Measurements from ENCODE around the gene NYNRIN. TPM values are rescaled to one million over a fixed set of nuclear protein-coding genes. Genes with fewer than 3 reads are reported as not detected.

The NYNRIN gene
- total and polyA plus RNA-seq, 10 of the 15 experiments (the other 5 are each of a cell fraction or from before 2014, with no cell fraction given), result under 0.01 to 0.15 (median 0.01) TPM; not detected in 5

- TF ChIP-seq CUX1 (IDR thresholded peaks at IDR 0.05; ENCODE audit: insufficient replicate concordance, low read depth, low read length) (no peak), NRF1 (conservative IDR thresholded peaks at IDR 0.05; ENCODE audit: low read depth, low read length) (no peak), TCF7 (IDR thresholded peaks at IDR 0.05; ENCODE audit: borderline replicate concordance) (0 out of 2 replicates have a peak, but pooled peaks have one; percentile 36), PAX8 (IDR thresholded peaks at IDR 0.05) (peak; percentile 71; the same call in 1 of the 2 replicates), SMAD5 (IDR thresholded peaks at IDR 0.05; ENCODE audit: low read depth) (no peak), KAT2A (conservative IDR thresholded peaks at IDR 0.05; ENCODE audit: control insufficient read depth, low read depth, low read length) (no peak), ETV6 (conservative IDR thresholded peaks at IDR 0.05 in 1 of 2, IDR thresholded peaks at IDR 0.05 in 1 of 2; ENCODE audit: borderline replicate concordance in 1 of 2, low read depth in 1 of 2) (no peak), NFIC (IDR thresholded peaks at IDR 0.05; ENCODE audit: low read depth, low read length) (0 out of 2 replicates have a peak, but pooled peaks have one; percentile 9), ZNF217 (IDR thresholded peaks at IDR 0.05) (no peak), BCL11A (IDR thresholded peaks at IDR 0.05; ENCODE audit: low read depth, low read length) (no peak), SMAD1 (IDR thresholded peaks at IDR 0.05; ENCODE audit: low read depth, partially characterized antibody) (peak; percentile 61), HCFC1 (IDR thresholded peaks at IDR 0.05; ENCODE audit: low read length) (no peak), MTA3 (IDR thresholded peaks at IDR 0.05; ENCODE audit: borderline replicate concordance, low read length) (no peak), POLR2AphosphoS5 (IDR thresholded peaks at IDR 0.05; ENCODE audit: low read length) (0 out of 2 replicates have a peak, but pooled peaks have one; percentile 72)
- TF ChIP-seq, protein P1, sequence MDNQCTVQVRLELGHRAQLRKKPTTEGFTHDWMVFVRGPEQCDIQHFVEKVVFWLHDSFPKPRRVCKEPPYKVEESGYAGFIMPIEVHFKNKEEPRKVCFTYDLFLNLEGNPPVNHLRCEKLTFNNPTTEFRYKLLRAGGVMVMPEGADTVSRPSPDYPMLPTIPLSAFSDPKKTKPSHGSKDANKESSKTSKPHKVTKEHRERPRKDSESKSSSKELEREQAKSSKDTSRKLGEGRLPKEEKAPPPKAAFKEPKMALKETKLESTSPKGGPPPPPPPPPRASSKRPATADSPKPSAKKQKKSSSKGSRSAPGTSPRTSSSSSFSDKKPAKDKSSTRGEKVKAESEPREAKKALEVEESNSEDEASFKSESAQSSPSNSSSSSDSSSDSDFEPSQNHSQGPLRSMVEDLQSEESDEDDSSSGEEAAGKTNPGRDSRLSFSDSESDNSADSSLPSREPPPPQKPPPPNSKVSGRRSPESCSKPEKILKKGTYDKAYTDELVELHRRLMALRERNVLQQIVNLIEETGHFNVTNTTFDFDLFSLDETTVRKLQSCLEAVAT (IDR thresholded peaks at IDR 0.05), result peak; percentile 30; the same call in 1 of the 2 replicates
- TF ChIP-seq, protein P2, sequence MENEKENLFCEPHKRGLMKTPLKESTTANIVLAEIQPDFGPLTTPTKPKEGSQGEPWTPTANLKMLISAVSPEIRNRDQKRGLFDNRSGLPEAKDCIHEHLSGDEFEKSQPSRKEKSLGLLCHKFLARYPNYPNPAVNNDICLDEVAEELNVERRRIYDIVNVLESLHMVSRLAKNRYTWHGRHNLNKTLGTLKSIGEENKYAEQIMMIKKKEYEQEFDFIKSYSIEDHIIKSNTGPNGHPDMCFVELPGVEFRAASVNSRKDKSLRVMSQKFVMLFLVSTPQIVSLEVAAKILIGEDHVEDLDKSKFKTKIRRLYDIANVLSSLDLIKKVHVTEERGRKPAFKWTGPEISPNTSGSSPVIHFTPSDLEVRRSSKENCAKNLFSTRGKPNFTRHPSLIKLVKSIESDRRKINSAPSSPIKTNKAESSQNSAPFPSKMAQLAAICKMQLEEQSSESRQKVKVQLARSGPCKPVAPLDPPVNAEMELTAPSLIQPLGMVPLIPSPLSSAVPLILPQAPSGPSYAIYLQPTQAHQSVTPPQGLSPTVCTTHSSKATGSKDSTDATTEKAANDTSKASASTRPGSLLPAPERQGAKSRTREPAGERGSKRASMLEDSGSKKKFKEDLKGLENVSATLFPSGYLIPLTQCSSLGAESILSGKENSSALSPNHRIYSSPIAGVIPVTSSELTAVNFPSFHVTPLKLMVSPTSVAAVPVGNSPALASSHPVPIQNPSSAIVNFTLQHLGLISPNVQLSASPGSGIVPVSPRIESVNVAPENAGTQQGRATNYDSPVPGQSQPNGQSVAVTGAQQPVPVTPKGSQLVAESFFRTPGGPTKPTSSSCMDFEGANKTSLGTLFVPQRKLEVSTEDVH (IDR thresholded peaks at IDR 0.05; ENCODE audit: low read depth, partially characterized antibody), result peak; percentile 48
Measured at GRCh38 chr14:24443053-24443665, 44.4 kb downstream of the NYNRIN start (continued).
